Lower lobe of right lung (tissue), 2 donors: ENCODE data around the gene PCDHGA6. TPM values are rescaled to one million over a fixed set of nuclear protein-coding genes. Genes with fewer than 3 reads are reported as not detected.
"Not testable (repeated sequence)": the region's sequence is repeated elsewhere in the genome, so short reads cannot be mapped to it uniquely, and the experiment has no call there.

ENCODE experiments used
- ATAC-seq, 2 donors: fragments of 200-7000 bp; cut with Tn5 transposase; one replicate each; pipeline ENCODE4 v1.9.1; 2020 to 2022; ENCODE audit warnings: mild to moderate bottlenecking in 2 of 2, moderate library complexity in 2 of 2
- DNase-seq: peaks from one replicate; pipeline ENCODE4 v3.0.0-alpha.2; 2020
- H3K27ac ChIP-seq: fragments of 200-600 bp; one replicate; pipeline ENCODE4 v1.8.0; 2022
- H3K27me3 ChIP-seq: fragments of 200-600 bp; one replicate; pipeline ENCODE4 v1.8.0; 2022; ENCODE audit warnings: low read depth
- H3K36me3 ChIP-seq: fragments of 200-600 bp; one replicate; pipeline ENCODE4 v1.8.0; 2022; ENCODE audit warnings: mild to moderate bottlenecking
- H3K4me1 ChIP-seq: fragments of 200-600 bp; one replicate; pipeline ENCODE4 v1.8.0; 2022
- H3K4me3 ChIP-seq: fragments of 200-600 bp; one replicate; pipeline ENCODE4 v1.8.0; 2022; ENCODE audit warnings: mild to moderate bottlenecking
- H3K9me3 ChIP-seq: fragments of 200-600 bp; one replicate; pipeline ENCODE4 v1.8.0; 2022
- CTCF ChIP-seq: fragments of 200-600 bp; IDR thresholded peaks from one replicate; pipeline ENCODE4 v1.8.0; 2022; ENCODE audit warnings: antibody characterized with exemption, mild to moderate bottlenecking
- intact Hi-C: fragments of 100-400 bp; cut with DNase I; formaldehyde crosslinking; loops from one replicate; pipeline ENCODE4 v1.11.0; 2022
- total RNA-seq: library from RNA; stranded (reverse); fragmentation: NEBNext Ultra II Directional; extraction: Animal tissue kit (Norgen Biotek cat#: 25700); gene quantifications from one replicate; pipeline ENCODE4 v1.2.1, GENCODE V29; 2021
- donor health status: DM: no; HTN: yes; CAD: no; lungs with severe emphysema.

PCDHGA6 gene
- total RNA-seq, 1 donor from 2014 or later, result 3.2 TPM

DNA sequence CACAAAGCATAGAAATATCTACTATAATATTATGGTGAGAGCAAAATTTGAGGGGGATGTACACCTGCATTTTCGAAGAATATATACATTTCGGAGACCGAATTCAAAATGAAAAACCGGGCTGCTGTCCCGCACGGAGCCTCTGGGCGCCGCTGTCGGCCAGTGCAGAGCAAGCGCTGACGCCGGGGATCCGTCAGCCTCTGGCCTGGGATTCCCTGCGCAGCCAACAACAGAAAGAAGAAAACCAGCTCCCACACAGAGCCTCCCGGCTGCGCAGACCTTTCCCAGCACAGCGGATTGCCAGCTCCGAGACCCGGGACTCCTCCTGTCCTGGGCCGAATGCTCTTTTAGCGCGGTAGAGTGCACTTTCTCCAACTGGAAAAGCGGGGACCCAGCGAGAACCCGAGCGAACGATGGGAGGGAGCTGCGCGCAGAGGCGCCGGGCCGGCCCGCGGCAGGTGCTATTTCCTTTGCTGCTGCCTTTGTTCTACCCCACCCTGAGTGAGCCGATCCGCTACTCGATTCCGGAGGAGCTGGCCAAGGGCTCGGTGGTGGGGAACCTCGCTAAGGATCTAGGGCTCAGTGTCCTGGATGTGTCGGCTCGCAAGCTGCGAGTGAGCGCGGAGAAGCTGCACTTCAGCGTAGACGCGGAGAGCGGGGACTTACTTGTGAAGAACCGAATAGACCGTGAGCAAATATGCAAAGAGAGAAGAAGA is 34.3 kb downstream of the PCDHGA6 start, which contains the start of gene PCDHGB6:
TSS of gene PCDHGB6 (plus strand) at position 232 of the 716 bp plus-strand sequence. CDS start at position 414, 182 bp downstream.
- Histone ChIP-seq H3K27me3 (peaks cover 16% of the 10 kb centered on the region), H3K9me3 (peaks cover 65% of the 10 kb centered on the region), H3K4me3 (peak within 1 kb of the TSS; percentile 44)
- H3K4me1 ChIP-seq, H3K27ac ChIP-seq, intact Hi-C loops, H3K36me3 ChIP-seq: not testable (repeated sequence)
- TF ChIP-seq CTCF, result peak; percentile 59
- ATAC-seq (peak; percentile 84 to 90), DNase-seq (peak; percentile 76)

GRCh38 chr5:141409598-141410306 is 36.1 kb downstream of the PCDHGA6 start:
- Histone ChIP-seq H3K9me3 (peaks cover 72% of the 10 kb centered on the region), H3K4me3 (no peak overlapping the region)
- DNase-seq, result no peak

DNA sequence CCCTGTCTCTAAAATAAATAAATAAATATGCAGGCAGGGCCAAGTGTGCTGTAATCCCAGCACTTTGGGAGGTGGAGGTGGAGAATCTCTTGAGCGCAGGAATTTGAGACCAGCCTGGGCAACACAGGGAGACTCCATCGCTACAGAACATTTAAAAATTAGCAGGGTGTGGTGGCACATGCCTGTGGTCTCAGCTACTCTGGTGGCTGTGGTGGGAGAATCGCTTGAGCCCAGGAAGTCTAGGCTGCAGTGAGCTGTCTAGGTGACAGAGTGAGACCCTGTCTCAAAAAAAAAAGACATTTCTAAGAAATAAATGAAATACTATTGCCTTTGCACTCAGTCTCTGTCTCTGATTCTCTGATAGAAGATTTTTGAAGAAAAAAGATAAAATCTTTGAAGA is 37.9 kb downstream of the PCDHGA6 start:
- Histone ChIP-seq H3K9me3 (peaks cover 85% of the 10 kb centered on the region), H3K27ac (no peak overlapping the region), H3K4me3 (no peak overlapping the region), H3K4me1 (peaks cover 3% of the 10 kb centered on the region), H3K36me3 (no peaks in the 10 kb centered on the region), H3K27me3 (peaks cover 16% of the 10 kb centered on the region)
- no peak for TF ChIP-seq CTCF
- intact Hi-C loops, result no loop called here
- no peak for DNase-seq
- ATAC-seq, result no peak

More at GRCh38 chr5:141409598-141410306, 36.1 kb downstream of the PCDHGA6 start:
- no peaks in the 10 kb centered on the region for H3K36me3 ChIP-seq
- no peak for TF ChIP-seq CTCF
- no peak overlapping the region for H3K27ac ChIP-seq
- ATAC-seq, result no peak
- H3K4me1 ChIP-seq, result peaks cover 3% of the 10 kb centered on the region
- intact Hi-C loops, result no loop called here
- H3K27me3 ChIP-seq, result peaks cover 15% of the 10 kb centered on the region

GRCh38 chr5:141412854-141413539 is 39.3 kb downstream of the PCDHGA6 start, which contains the start of gene PCDHGA10:
Gene PCDHGA10, plus strand, starts transcription at chr5:141412987. Its CDS starts 189 bp downstream, at chr5:141413176.
- TF ChIP-seq CTCF, result peak; percentile 51
- Histone ChIP-seq H3K9me3 (peaks cover 81% of the 10 kb centered on the region), H3K27me3 (peaks cover 16% of the 10 kb centered on the region), H3K27ac (no peak within 1 kb of the TSS), H3K4me1 (peaks cover 3% of the 10 kb centered on the region), H3K36me3 (no peaks in the 10 kb centered on the region), H3K4me3 (peak within 1 kb of the TSS; percentile 45)
- DNase-seq (no peak), ATAC-seq (peak; percentile 69 to 84)
- intact Hi-C loops, result no loop called here

DNA sequence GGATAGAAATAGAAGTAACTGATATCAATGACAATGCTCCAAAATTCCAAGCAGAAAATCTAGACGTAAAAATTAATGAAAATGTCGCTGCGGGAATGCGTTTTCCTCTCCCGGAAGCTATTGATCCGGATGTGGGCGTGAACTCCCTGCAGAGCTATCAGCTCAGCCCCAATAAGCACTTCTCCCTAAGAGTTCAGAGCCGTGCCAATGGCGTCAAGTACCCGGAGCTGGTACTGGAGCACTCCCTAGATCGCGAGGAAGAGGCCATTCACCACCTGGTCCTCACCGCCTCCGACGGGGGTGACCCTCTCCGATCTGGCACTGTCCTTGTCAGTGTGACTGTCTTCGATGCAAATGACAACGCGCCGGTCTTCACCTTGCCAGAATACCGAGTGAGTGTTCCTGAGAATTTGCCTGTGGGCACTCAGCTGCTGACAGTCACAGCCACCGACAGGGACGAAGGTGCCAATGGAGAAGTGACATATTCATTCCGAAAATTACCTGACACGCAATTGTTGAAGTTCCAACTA is 39.9 kb downstream of the PCDHGA6 start:
- Histone ChIP-seq H3K27ac (no peak overlapping the region), H3K36me3 (no peaks in the 10 kb centered on the region), H3K4me3 (peak overlapping the region; percentile 45), H3K9me3 (peaks cover 81% of the 10 kb centered on the region), H3K27me3 (peaks cover 19% of the 10 kb centered on the region), H3K4me1 (peaks cover 3% of the 10 kb centered on the region)
- TF ChIP-seq CTCF, result no peak
- DNase-seq (no peak), ATAC-seq (peak in 1 of 2 donors; percentile 25)
- intact Hi-C loops, result no loop called here

DNA sequence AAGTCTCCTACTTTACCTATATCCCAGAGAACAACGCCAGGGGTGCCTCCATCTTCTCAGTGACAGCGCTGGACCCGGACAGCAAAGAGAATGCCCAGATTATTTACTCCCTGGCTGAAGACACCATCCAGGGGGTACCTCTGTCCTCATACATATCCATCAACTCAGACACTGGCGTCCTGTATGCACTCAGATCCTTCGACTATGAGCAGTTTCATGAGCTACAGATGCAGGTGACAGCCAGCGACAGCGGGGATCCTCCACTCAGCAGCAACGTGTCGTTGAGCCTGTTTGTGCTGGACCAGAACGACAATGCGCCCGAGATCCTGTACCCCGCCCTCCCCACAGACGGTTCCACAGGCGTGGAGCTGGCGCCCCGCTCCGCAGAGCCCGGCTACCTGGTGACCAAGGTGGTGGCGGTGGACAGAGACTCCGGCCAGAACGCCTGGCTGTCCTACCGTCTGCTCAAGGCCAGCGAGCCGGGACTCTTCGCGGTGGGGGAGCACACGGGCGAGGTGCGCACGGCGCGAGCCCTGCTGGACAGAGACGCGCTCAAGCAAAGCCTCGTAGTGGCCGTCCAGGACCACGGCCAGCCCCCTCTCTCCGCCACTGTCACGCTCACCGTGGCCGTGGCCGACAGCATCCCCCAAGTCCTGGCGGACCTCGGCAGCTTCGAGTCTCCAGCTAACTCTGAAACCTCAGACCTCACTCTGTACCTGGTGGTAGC is 41.0 kb downstream of the PCDHGA6 start:
- ATAC-seq, DNase-seq, H3K27ac ChIP-seq, intact Hi-C loops, H3K36me3 ChIP-seq, H3K4me1 ChIP-seq, H3K4me3 ChIP-seq: not testable (repeated sequence)
- Histone ChIP-seq H3K9me3 (peaks cover 81% of the 10 kb centered on the region), H3K27me3 (peaks cover 19% of the 10 kb centered on the region)

DNA sequence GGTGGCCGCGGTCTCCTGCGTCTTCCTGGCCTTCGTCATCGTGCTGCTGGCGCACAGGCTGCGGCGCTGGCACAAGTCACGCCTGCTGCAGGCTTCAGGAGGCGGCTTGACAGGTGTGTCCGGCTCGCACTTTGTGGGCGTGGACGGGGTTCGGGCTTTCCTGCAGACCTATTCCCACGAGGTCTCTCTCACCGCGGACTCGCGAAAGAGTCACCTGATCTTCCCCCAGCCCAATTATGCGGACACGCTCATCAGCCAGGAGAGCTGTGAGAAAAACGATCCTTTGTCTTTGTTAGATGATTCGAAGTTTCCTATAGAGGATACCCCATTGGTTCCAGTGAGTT is 41.6 kb downstream of the PCDHGA6 start:
- intact Hi-C loops, ATAC-seq: not testable (repeated sequence)
- H3K27me3 ChIP-seq, result peaks cover 16% of the 10 kb centered on the region

More for the DNA sequence above, 41.6 kb downstream of the PCDHGA6 start:
- DNase-seq, H3K4me3 ChIP-seq, H3K27ac ChIP-seq, H3K36me3 ChIP-seq, H3K4me1 ChIP-seq: not testable (repeated sequence)
- peaks cover 80% of the 10 kb centered on the region for H3K9me3 ChIP-seq
